WTC11 (cell line): Measurements from ENCODE around the gene MXD3. TPM values are rescaled to one million over a fixed set of nuclear protein-coding genes. Genes with fewer than 3 reads are reported as not detected.

Source experiments
- ATF2 ChIP-seq: sonication (generic); formaldehyde crosslinking; IDR thresholded peaks from 2 replicates; pipeline ENCODE4 v1.8.1; 2022; ENCODE audit warnings: low read depth, missing genetic modification reagents, borderline replicate concordance
- ATF6 ChIP-seq: sonication (generic); formaldehyde crosslinking; IDR thresholded peaks from 2 replicates; pipeline ENCODE4 v1.8.1; 2023; ENCODE audit warnings: mild to moderate bottlenecking, missing genetic modification reagents
- CBFB ChIP-seq: sonication (generic); formaldehyde crosslinking; IDR thresholded peaks from 2 replicates; pipeline ENCODE4 v1.8.1; 2022; ENCODE audit warnings: mild to moderate bottlenecking, low read depth, missing genetic modification reagents
- CTCF ChIP-seq: fragments of 200-600 bp; IDR thresholded peaks from 2 replicates; pipeline ENCODE4 v1.8.0; 2022; ENCODE audit warnings: antibody characterized with exemption
- ELF4 ChIP-seq: sonication (generic); formaldehyde crosslinking; IDR thresholded peaks from 2 replicates; pipeline ENCODE4 v1.8.1; 2022; ENCODE audit warnings: low read depth, mild to moderate bottlenecking, moderate library complexity, missing genetic modification reagents
- EMX1 ChIP-seq: fragments of 250-450 bp; sonication (Bioruptor Pico); IDR thresholded peaks from 2 replicates; pipeline ENCODE4 v1.8.0; 2021; ENCODE audit warnings: mild to moderate bottlenecking
- GRHL2 ChIP-seq: fragments of 250-450 bp; sonication (Bioruptor Pico); IDR thresholded peaks from 2 replicates; pipeline ENCODE4 v1.8.0; 2022; ENCODE audit warnings: mild to moderate bottlenecking, moderate library complexity; ENCODE audit not compliant: insufficient replicate concordance, severe bottlenecking
- HMGA2 ChIP-seq: fragments of 250-450 bp; sonication (Bioruptor Pico); IDR thresholded peaks from 2 replicates; pipeline ENCODE4 v1.4.0; 2021; ENCODE audit warnings: mild to moderate bottlenecking, moderate library complexity
- JAZF1 ChIP-seq: fragments of 250-450 bp; sonication (Bioruptor Pico); IDR thresholded peaks from 2 replicates; pipeline ENCODE4 v1.9.0; 2021; ENCODE audit warnings: moderate library complexity, mild to moderate bottlenecking, inconsistent platforms
- MLX ChIP-seq: sonication (generic); formaldehyde crosslinking; IDR thresholded peaks from 2 replicates; pipeline ENCODE4 v1.8.1; 2023; ENCODE audit warnings: mild to moderate bottlenecking, missing genetic modification reagents, moderate library complexity
- TCF7 ChIP-seq: sonication (generic); formaldehyde crosslinking; IDR thresholded peaks from 2 replicates; pipeline ENCODE4 v1.8.0; 2022; ENCODE audit warnings: mild to moderate bottlenecking, low read depth, missing genetic modification reagents, moderate library complexity
- TEAD1 ChIP-seq: sonication (generic); formaldehyde crosslinking; IDR thresholded peaks from 2 replicates; pipeline ENCODE4 v1.8.0; 2022; ENCODE audit warnings: mild to moderate bottlenecking, missing genetic modification reagents
- USF1 ChIP-seq: sonication (generic); formaldehyde crosslinking; IDR thresholded peaks from 2 replicates; pipeline ENCODE4 v1.8.0; 2022; ENCODE audit warnings: mild to moderate bottlenecking, missing genetic modification reagents
- ZNF232 ChIP-seq: sonication (generic); formaldehyde crosslinking; IDR thresholded peaks from 2 replicates; pipeline ENCODE4 v1.8.0; 2022; ENCODE audit warnings: mild to moderate bottlenecking, missing genetic modification reagents
- ZNF263 ChIP-seq: sonication (generic); formaldehyde crosslinking; IDR thresholded peaks from 2 replicates; pipeline ENCODE4 v1.8.1; 2022; ENCODE audit warnings: low read depth, mild to moderate bottlenecking, moderate library complexity, missing genetic modification reagents
- ZNF396 ChIP-seq: fragments of 250-450 bp; sonication (Bioruptor Pico); IDR thresholded peaks from 2 replicates; pipeline ENCODE4 v1.8.0; 2021; ENCODE audit warnings: mild to moderate bottlenecking, moderate library complexity, borderline replicate concordance
- ZNF423 ChIP-seq: fragments of 250-450 bp; sonication (Bioruptor Pico); IDR thresholded peaks from 2 replicates; pipeline ENCODE4 v2.1.2; 2022; ENCODE audit warnings: mild to moderate bottlenecking, moderate library complexity
- ZNF425 ChIP-seq: fragments of 250-450 bp; sonication (Bioruptor Pico); conservative IDR thresholded peaks from 2 replicates; pipeline ENCODE4 v1.9.0; 2021; ENCODE audit warnings: mild to moderate bottlenecking
- ZNF671 ChIP-seq: fragments of 250-450 bp; sonication (Bioruptor Pico); IDR thresholded peaks from 2 replicates; pipeline ENCODE4 v1.8.0; 2021; ENCODE audit warnings: mild to moderate bottlenecking
- total RNA-seq: library from RNA; stranded (reverse); gene quantifications from 3 replicates; pipeline ENCODE4 v1.2.3, GENCODE V29; 2021
- TF ChIP-seq, protein P1 (sequence below): sonication (generic); formaldehyde crosslinking; IDR thresholded peaks from 2 replicates; pipeline ENCODE4 v1.8.1; 2023; ENCODE audit warnings: mild to moderate bottlenecking, missing genetic modification reagents
- TF ChIP-seq, protein P2 (sequence below): fragments of 250-450 bp; sonication (Bioruptor Pico); IDR thresholded peaks from 2 replicates; pipeline ENCODE4 v1.8.0; 2021; ENCODE audit warnings: mild to moderate bottlenecking
- TF ChIP-seq, protein P3 (sequence below): fragments of 250-450 bp; sonication (Bioruptor Pico); IDR thresholded peaks from 2 replicates; pipeline ENCODE4 v1.9.0; 2021; ENCODE audit warnings: mild to moderate bottlenecking

Gene MXD3
- total RNA-seq, 1 experiment from 2014 or later = 25.7 TPM

DNA sequence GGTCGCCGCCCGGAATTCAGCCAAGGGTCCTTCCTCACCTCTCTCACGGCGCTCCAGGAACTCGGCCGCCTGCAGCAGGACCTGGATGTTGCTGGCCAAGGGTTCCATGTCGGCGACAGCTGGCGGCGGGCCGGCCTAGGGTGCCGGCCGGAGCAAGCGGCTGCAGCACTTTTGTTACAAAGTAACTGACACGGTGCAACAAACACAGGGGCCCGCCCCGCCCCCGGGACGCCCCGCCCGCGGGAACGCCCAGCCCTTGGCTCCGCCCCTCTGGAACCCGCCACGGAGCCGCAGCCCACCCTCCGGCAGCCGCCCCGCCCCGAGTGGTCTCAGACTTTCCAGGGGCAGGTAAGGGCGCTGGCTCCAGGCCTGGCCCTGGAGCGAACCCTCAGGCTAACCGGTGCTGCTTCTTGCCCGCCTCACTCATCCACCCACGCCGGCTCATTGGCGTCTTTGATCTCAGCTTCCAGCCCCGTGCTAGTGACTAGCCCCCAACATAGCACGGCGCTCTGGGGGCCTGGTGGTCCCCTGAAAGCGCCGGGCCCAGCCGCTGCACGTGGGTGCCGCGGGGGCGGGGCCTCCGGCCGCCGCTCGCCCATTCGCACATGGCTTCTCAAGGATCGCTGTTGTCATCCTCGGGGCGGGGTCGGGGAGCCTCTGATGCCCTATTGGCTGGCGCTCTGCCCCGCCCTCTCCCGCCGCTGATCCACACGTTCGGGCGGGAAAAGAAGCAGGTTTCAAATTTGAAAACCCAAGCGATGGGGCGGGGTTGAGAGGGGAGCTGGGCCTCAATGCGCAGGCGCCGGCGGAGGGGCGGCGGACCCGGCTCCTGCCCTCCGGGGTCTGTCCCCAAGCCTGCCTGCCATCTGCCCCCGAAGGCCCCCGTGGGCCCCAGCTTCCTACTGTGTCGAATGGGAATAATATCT is at the start of gene MXD3 (continued):
- TF ChIP-seq ATF6 (no peak), ATF2 (CRISPR knock-in tag) (no peak), USF1 (CRISPR knock-in tag) (peak; percentile 82), TEAD1 (no peak; the same call in 1 of the 2 replicates), CBFB (CRISPR knock-in tag) (no peak), MLX (no peak), ZNF232 (CRISPR knock-in tag) (peak; percentile 89; the same call in 1 of the 2 replicates), ZNF671 (no peak), ZNF425 (CRISPR knock-in tag) (no peak), CTCF (no peak), EMX1 (CRISPR knock-in tag) (no peak), ZNF263 (CRISPR knock-in tag) (no peak), JAZF1 (no peak), ELF4 (CRISPR knock-in tag) (no peak), ZNF396 (no peak), ZNF423 (CRISPR knock-in tag) (no peak), TCF7 (CRISPR knock-in tag) (no peak), GRHL2 (CRISPR knock-in tag) (no peak), HMGA2 (CRISPR knock-in tag) (no peak)
- TF ChIP-seq, protein P1, sequence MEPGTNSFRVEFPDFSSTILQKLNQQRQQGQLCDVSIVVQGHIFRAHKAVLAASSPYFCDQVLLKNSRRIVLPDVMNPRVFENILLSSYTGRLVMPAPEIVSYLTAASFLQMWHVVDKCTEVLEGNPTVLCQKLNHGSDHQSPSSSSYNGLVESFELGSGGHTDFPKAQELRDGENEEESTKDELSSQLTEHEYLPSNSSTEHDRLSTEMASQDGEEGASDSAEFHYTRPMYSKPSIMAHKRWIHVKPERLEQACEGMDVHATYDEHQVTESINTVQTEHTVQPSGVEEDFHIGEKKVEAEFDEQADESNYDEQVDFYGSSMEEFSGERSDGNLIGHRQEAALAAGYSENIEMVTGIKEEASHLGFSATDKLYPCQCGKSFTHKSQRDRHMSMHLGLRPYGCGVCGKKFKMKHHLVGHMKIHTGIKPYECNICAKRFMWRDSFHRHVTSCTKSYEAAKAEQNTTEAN (CRISPR knock-in tag) = peak; percentile 35; the same call in 1 of the 2 replicates
- TF ChIP-seq, protein P2, sequence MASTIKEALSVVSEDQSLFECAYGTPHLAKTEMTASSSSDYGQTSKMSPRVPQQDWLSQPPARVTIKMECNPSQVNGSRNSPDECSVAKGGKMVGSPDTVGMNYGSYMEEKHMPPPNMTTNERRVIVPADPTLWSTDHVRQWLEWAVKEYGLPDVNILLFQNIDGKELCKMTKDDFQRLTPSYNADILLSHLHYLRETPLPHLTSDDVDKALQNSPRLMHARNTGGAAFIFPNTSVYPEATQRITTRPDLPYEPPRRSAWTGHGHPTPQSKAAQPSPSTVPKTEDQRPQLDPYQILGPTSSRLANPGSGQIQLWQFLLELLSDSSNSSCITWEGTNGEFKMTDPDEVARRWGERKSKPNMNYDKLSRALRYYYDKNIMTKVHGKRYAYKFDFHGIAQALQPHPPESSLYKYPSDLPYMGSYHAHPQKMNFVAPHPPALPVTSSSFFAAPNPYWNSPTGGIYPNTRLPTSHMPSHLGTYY (CRISPR knock-in tag) = no peak
- TF ChIP-seq, protein P3, sequence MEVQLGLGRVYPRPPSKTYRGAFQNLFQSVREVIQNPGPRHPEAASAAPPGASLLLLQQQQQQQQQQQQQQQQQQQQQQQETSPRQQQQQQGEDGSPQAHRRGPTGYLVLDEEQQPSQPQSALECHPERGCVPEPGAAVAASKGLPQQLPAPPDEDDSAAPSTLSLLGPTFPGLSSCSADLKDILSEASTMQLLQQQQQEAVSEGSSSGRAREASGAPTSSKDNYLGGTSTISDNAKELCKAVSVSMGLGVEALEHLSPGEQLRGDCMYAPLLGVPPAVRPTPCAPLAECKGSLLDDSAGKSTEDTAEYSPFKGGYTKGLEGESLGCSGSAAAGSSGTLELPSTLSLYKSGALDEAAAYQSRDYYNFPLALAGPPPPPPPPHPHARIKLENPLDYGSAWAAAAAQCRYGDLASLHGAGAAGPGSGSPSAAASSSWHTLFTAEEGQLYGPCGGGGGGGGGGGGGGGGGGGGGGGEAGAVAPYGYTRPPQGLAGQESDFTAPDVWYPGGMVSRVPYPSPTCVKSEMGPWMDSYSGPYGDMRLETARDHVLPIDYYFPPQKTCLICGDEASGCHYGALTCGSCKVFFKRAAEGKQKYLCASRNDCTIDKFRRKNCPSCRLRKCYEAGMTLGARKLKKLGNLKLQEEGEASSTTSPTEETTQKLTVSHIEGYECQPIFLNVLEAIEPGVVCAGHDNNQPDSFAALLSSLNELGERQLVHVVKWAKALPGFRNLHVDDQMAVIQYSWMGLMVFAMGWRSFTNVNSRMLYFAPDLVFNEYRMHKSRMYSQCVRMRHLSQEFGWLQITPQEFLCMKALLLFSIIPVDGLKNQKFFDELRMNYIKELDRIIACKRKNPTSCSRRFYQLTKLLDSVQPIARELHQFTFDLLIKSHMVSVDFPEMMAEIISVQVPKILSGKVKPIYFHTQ (CRISPR knock-in tag) = no peak
